Muscle of back (tissue), 11 donors: ENCODE results near the gene PFKL. TPM values are rescaled to one million over a fixed set of nuclear protein-coding genes. Genes with fewer than 3 reads are reported as not detected.
"Not testable (repeated sequence)": the region's sequence is repeated elsewhere in the genome, so short reads cannot be mapped to it uniquely, and the experiment has no call there.

Experiments
- DNase-seq, 3 donors: peaks; one replicate each; pipeline versions ENCODE4 v3.0.0 to v3.0.0-alpha.2; 2013
- polyA plus RNA-seq, 10 donors: library from polyadenylated mRNA; unstranded; fragments of 120-200 nt; gene quantifications; one replicate each; pipeline ENCODE4 v1.2.1, GENCODE V29; 2013; ENCODE audit not compliant: insufficient read length in 10 of 10

The PFKL gene
- polyA plus RNA-seq, 10 donors: 44.5 to 77.0 (median 57.1) TPM

- no peak for DNase-seq
Measured at GRCh38 chr21:44292812-44293195, 7.0 kb upstream of the PFKL start.

- no peak for DNase-seq
Measured at GRCh38 chr21:44293551-44294231, 6.2 kb upstream of the PFKL start.

- DNase-seq: peak in 2 of 3 donors; percentile 70 to 86
Measured at GRCh38 chr21:44294391-44295162, 5.3 kb upstream of the PFKL start.

GRCh38 chr21:44295163-44295573 is 4.7 kb upstream of the PFKL start:
- peak in 1 of 3 donors; percentile 40 for DNase-seq

GRCh38 chr21:44295646-44296045 is 4.2 kb upstream of the PFKL start:
- no peak for DNase-seq

- DNase-seq: no peak
Measured at GRCh38 chr21:44296103-44296519, 3.7 kb upstream of the PFKL start.

- no peak for DNase-seq
Measured at GRCh38 chr21:44296916-44297315, 2.9 kb upstream of the PFKL start.

- DNase-seq: peak; percentile 78 to 92 (median 88)
Measured at GRCh38 chr21:44297525-44298290, 2.1 kb upstream of the PFKL start.

GRCh38 chr21:44298301-44298700 is 1.6 kb upstream of the PFKL start:
- DNase-seq: no peak

- DNase-seq: no peak
Measured at GRCh38 chr21:44299085-44299457, 782 bp upstream of the PFKL start.

- peak in 2 of 3 donors; percentile 63 to 90 for DNase-seq
Measured at GRCh38 chr21:44300262-44300959, 558 bp downstream of the PFKL start.

- DNase-seq: no peak
Measured at GRCh38 chr21:44301141-44301540, 1.3 kb downstream of the PFKL start.

- peak; percentile 38 to 65 (median 46) for DNase-seq
Measured at GRCh38 chr21:44301961-44302406, 2.1 kb downstream of the PFKL start.

- DNase-seq: not testable (repeated sequence)
Measured at GRCh38 chr21:44302573-44303401, 2.9 kb downstream of the PFKL start.

- DNase-seq: no peak
Measured at GRCh38 chr21:44303490-44303981, 3.7 kb downstream of the PFKL start.

- no peak for DNase-seq
Measured at GRCh38 chr21:44304011-44304616, 4.3 kb downstream of the PFKL start.

GRCh38 chr21:44304877-44305293 is 5.0 kb downstream of the PFKL start:
- peak in 1 of 3 donors; percentile 63 for DNase-seq

- no peak for DNase-seq
Measured at GRCh38 chr21:44305691-44306090, 5.8 kb downstream of the PFKL start.

GRCh38 chr21:44306936-44307704 is 7.3 kb downstream of the PFKL start:
- no peak for DNase-seq
